ENCODE data around the gene PTPRB.

The PTPRB gene

GRCh38 chr12:70598467-70599193 is 38.6 kb downstream of the PTPRB start:
- CTCF ChIA-PET: interaction anchor here (0.9 kb wide), 1 partner anchor 719 kb away, joined by 3 read pairs; no protein-coding TSS in a partner anchor
- Histone ChIP-seq H3K9me3 (ENCODE audit: control insufficient read depth, insufficient read depth, low read depth, low read length) (no peaks in the 10 kb centered on the region), H3K36me3 (ENCODE audit: control insufficient read depth in 2 of 2, insufficient read depth in 1 of 2, low read length in 2 of 2) (no peaks in the 10 kb centered on the region), H3K4me3 (ENCODE audit: low read depth, low read length) (no peak overlapping the region), H3K27ac (ENCODE audit: extremely low read depth, low read depth, low read length) (no peak overlapping the region), H3K4me1 (ENCODE audit: control insufficient read depth, insufficient read depth, low read length) (peaks cover 4% of the 10 kb centered on the region; the same call in 1 of the 2 replicates)
- POLR2A ChIA-PET: no interaction called here
- TF ChIP-seq PRDM4 (tag by site-specific recombination; IDR thresholded peaks at IDR 0.05): peak; percentile 75; the same call in 1 of the 2 replicates
- peak; percentile 80 for TF ChIP-seq FEZF1 (tag by site-specific recombination; IDR thresholded peaks at IDR 0.05)
- no peak for TF ChIP-seq ZNF707 (tag by site-specific recombination; IDR thresholded peaks at IDR 0.05)
- 0 out of 2 replicates have a peak, but pooled peaks have one; percentile 48 for TF ChIP-seq ZSCAN30 (tag by site-specific recombination; IDR thresholded peaks at IDR 0.05)
- 0 out of 2 replicates have a peak, but pooled peaks have one; percentile 15 for TF ChIP-seq ZBTB44 (tag by site-specific recombination; IDR thresholded peaks at IDR 0.05)
- no peak for TF ChIP-seq ZBTB48 (tag by site-specific recombination; IDR thresholded peaks at IDR 0.05)
- TF ChIP-seq TCF7L2 (IDR thresholded peaks at IDR 0.05; ENCODE audit: borderline replicate concordance, low read depth, low read length): peak; percentile 82
- TF ChIP-seq REST (tag by site-specific recombination; IDR thresholded peaks at IDR 0.05): no peak
- TF ChIP-seq SALL2 (tag by site-specific recombination; IDR thresholded peaks at IDR 0.05; ENCODE audit: borderline replicate concordance): no peak
- TF ChIP-seq ZNF704 (tag by site-specific recombination; IDR thresholded peaks at IDR 0.05): no peak
- no peak for TF ChIP-seq ZNF776 (tag by site-specific recombination; IDR thresholded peaks at IDR 0.05; ENCODE audit: borderline replicate concordance)

- CTCF ChIA-PET: interaction anchor here (0.6 to 1.5 kb wide), 2 partner anchors 129 to 352 kb away, joined by 3 to 4 read pairs; no protein-coding TSS in a partner anchor
- Histone ChIP-seq H3K9me3 (ENCODE audit: control insufficient read depth, insufficient read depth, low read depth, low read length) (no peaks in the 10 kb centered on the region), H3K4me3 (ENCODE audit: low read depth, low read length) (no peak overlapping the region), H3K27ac (ENCODE audit: extremely low read depth, low read depth, low read length) (no peak overlapping the region), H3K36me3 (ENCODE audit: control insufficient read depth in 2 of 2, insufficient read depth in 1 of 2, low read length in 2 of 2) (no peaks in the 10 kb centered on the region), H3K4me1 (ENCODE audit: control insufficient read depth, insufficient read depth, low read length) (no peaks in the 10 kb centered on the region)
- TF ChIP-seq ZNF18 (tag by site-specific recombination; IDR thresholded peaks at IDR 0.05): no peak
- POLR2A ChIA-PET: no interaction called here
These were observed 44.6 kb downstream of the PTPRB start for GRCh38 chr12:70592664-70593063.

All from HEK293 (cell line).